ENCODE measurements around the gene AMER3.
A peak's percentile ranks its signal among the peaks of the same experiment; 100 is the strongest.
"Not testable (repeated sequence)": the region's sequence is repeated elsewhere in the genome, so short reads cannot be mapped to it uniquely, and the experiment has no call there.

AMER3 gene

GRCh38 chr2:130755256-130756052 lies at the start of gene AMER3:
AMER3 (plus strand) TSS chr2:130755540; CDS start chr2:130762073, 6,533 bp downstream.
- no peak for DNase-seq

GRCh38 chr2:130714795-130715194 lies 40.5 kb upstream of the AMER3 start:
- DNase-seq = not testable (repeated sequence)

GRCh38 chr2:130720036-130720435 lies 35.3 kb upstream of the AMER3 start:
- no peak for DNase-seq

- DNase-seq = no peak
These were observed 34.8 kb upstream of the AMER3 start for GRCh38 chr2:130720528-130720927.

- no peak for DNase-seq
These were observed 30.9 kb upstream of the AMER3 start for GRCh38 chr2:130724455-130724854.

GRCh38 chr2:130726614-130727180 lies 28.6 kb upstream of the AMER3 start:
- DNase-seq = peak; percentile 6

GRCh38 chr2:130727286-130727924 lies 27.9 kb upstream of the AMER3 start:
- DNase-seq = peak; percentile 70

- no peak for DNase-seq
These were observed 27.3 kb upstream of the AMER3 start for GRCh38 chr2:130728007-130728454.

- DNase-seq = no peak
These were observed 26.6 kb upstream of the AMER3 start, which contains the start of gene GPR148 for GRCh38 chr2:130728549-130729316. GPR148 (plus strand) TSS chr2:130729070; CDS start chr2:130729152, 82 bp downstream.

- no peak for DNase-seq
These were observed 25.7 kb upstream of the AMER3 start for GRCh38 chr2:130729322-130730299.

- not testable (repeated sequence) for DNase-seq
These were observed 23.1 kb upstream of the AMER3 start for GRCh38 chr2:130732257-130732656.

GRCh38 chr2:130735200-130735599 lies 20.1 kb upstream of the AMER3 start:
- no peak for DNase-seq

- no peak for DNase-seq
These were observed 18.9 kb upstream of the AMER3 start for GRCh38 chr2:130736487-130736886.

GRCh38 chr2:130737592-130737991 lies 17.7 kb upstream of the AMER3 start:
- DNase-seq = no peak

GRCh38 chr2:130740671-130741070 lies 14.7 kb upstream of the AMER3 start:
- DNase-seq = no peak

- no peak for DNase-seq
These were observed 12.1 kb upstream of the AMER3 start for GRCh38 chr2:130743278-130743677.

- DNase-seq = no peak
These were observed 10.8 kb upstream of the AMER3 start for GRCh38 chr2:130744287-130745117.

- no peak for DNase-seq
These were observed 6.3 kb upstream of the AMER3 start for GRCh38 chr2:130749078-130749477.

GRCh38 chr2:130749641-130750040 lies 5.7 kb upstream of the AMER3 start:
- DNase-seq = no peak

- DNase-seq = no peak
These were observed 529 bp upstream of the AMER3 start for GRCh38 chr2:130754811-130755210.
